ENCODE measurements around the gene MRM3. TPM values are rescaled to one million over a fixed set of nuclear protein-coding genes. Genes with fewer than 3 reads are reported as not detected.

The MRM3 gene
- total and polyA plus RNA-seq, 2 donors (not counting 1 experiment from before 2014, with no cell fraction given) = 11.6 to 20.9 TPM

DNA sequence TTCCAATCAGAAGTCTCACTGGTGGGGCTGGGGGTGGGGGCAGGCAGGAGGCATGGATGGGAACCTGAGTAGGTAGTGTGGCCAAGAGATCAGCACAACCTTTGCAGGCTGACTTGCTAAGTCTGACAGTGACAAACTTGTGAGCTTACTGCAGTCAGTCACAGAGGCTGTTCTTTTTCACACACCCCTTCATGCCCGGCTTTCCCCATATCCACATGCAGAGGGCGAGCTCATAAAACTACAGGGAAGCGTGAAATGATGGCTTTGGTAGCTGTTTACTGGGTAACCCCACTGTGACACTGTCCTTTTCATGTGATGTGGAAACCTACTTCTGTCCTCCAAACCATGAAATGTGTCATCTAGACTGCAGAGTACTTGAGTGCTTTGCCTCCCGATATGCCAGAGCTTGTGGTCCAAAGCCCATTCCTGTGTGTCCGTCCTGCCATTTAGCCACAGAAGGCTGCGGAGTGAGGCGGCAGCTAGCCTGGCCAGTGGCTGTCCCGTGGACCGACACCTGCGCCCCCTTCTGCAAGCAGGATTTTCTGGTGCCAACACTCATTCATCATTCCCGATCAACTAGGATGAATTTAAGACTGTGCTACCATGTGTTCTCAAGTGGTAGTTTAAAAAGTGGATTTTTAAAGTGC lies 39.9 kb upstream of the MRM3 start:
- no peaks in the 10 kb centered on the region for H3K27me3 ChIP-seq (replicated peaks in 1 of 4; ENCODE audit: control extremely low read depth in 1 of 4, control insufficient read depth in 3 of 4, insufficient read depth in 4 of 4, low read length in 3 of 4)
- TF ChIP-seq, protein P1, sequence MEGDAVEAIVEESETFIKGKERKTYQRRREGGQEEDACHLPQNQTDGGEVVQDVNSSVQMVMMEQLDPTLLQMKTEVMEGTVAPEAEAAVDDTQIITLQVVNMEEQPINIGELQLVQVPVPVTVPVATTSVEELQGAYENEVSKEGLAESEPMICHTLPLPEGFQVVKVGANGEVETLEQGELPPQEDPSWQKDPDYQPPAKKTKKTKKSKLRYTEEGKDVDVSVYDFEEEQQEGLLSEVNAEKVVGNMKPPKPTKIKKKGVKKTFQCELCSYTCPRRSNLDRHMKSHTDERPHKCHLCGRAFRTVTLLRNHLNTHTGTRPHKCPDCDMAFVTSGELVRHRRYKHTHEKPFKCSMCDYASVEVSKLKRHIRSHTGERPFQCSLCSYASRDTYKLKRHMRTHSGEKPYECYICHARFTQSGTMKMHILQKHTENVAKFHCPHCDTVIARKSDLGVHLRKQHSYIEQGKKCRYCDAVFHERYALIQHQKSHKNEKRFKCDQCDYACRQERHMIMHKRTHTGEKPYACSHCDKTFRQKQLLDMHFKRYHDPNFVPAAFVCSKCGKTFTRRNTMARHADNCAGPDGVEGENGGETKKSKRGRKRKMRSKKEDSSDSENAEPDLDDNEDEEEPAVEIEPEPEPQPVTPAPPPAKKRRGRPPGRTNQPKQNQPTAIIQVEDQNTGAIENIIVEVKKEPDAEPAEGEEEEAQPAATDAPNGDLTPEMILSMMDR (IDR thresholded peaks at IDR 0.05) = no peak
- TF ChIP-seq EZH2 (IDR thresholded peaks at IDR 0.05; ENCODE audit: borderline replicate concordance, insufficient read depth, low read depth, low read length, poor library complexity, severe bottlenecking) = no peak
- peaks cover 17% of the 10 kb centered on the region for H4K20me1 ChIP-seq (ENCODE audit: control insufficient read depth, insufficient read depth, low read length, poor library complexity, severe bottlenecking)
- Mint-ChIP-seq H3K4me3 (no peak overlapping the region), H3K4me1 (peaks cover 15% of the 10 kb centered on the region), H3K27ac (no peak overlapping the region), H3K9me3 (ENCODE audit: insufficient read depth) (no peaks in the 10 kb centered on the region), H3K27me3 (no peaks in the 10 kb centered on the region)
- intact Hi-C loops (cut with micrococcal nuclease) = no loop called here
- no peak overlapping the region for H3K4me3 ChIP-seq (ENCODE audit: control extremely low read depth in 1 of 5, extremely low read depth in 1 of 5, insufficient read depth in 1 of 5, low read depth in 2 of 5, low read length in 4 of 5)
- DNase-seq (no peak), ATAC-seq (ENCODE audit: low read depth) (no peak)
- H2AFZ ChIP-seq (ENCODE audit: insufficient read depth, low read depth, low read length, poor library complexity, severe bottlenecking) = no peak overlapping the region
- H3K27ac ChIP-seq (ENCODE audit: low read length in 2 of 2) = no peak overlapping the region
- H3K36me3 ChIP-seq (replicated peaks in 1 of 2; ENCODE audit: control extremely low read depth in 1 of 2, control insufficient read depth in 1 of 2, extremely low read depth in 1 of 2, insufficient read depth in 2 of 2, low read length in 1 of 2) = peaks cover 0 to 38% of the 10 kb centered on the region in 2 experiments
- 99% methylated on average over 7 of the region's 11 CpGs for WGBS (ENCODE audit: insufficient coverage)
- no peaks in the 10 kb centered on the region for H3K9me3 ChIP-seq (ENCODE audit: control extremely low read depth in 1 of 3, control insufficient read depth in 2 of 3, insufficient read depth in 1 of 3, low read length in 2 of 3)
- H3K4me2 ChIP-seq (replicated peaks; ENCODE audit: low read depth, low read length, poor library complexity, severe bottlenecking) = no peak overlapping the region
- H3K9ac ChIP-seq (ENCODE audit: low read length) = no peak overlapping the region
- peaks cover 14 to 18% of the 10 kb centered on the region in 2 donors for H3K4me1 ChIP-seq (ENCODE audit: control insufficient read depth in 2 of 2, insufficient read depth in 2 of 2, low read length in 2 of 2)
- ChIA-PET CTCF (interaction anchor here (1.1 to 2.7 kb wide), 2 partner anchors 9 to 10 kb away, joined by 4 to 6 read pairs; no protein-coding TSS in a partner anchor), POLR2A (no interaction called here)
- H3K79me2 ChIP-seq (ENCODE audit: control insufficient read depth, insufficient read depth, low read length) = peaks cover 7% of the 10 kb centered on the region

DNA sequence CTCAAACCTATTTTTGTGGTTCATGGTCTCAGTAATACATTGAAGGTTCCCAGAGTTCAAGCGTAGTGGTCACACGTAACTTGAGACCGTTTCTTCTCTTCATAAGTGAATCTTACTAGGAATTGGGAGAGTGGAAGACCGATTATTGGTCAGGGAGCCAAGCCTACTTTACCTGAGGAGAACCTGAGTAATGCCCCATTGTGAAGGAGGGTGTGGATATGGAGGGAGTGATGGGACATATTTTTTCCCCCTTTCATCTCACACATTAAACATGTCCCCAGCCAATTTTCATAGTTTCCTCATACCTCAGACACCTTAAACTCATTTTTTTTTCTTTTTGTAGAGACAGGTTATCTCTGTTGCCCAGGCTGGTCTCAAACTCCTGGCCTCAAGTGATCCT lies 39.0 kb upstream of the MRM3 start:
- no peak overlapping the region for H2AFZ ChIP-seq (ENCODE audit: insufficient read depth, low read depth, low read length, poor library complexity, severe bottlenecking)
- H3K4me3 Mint-ChIP-seq = no peak overlapping the region
- no peak for ATAC-seq (ENCODE audit: low read depth)
- CTCF ChIA-PET = interaction anchor here (1.3 to 2.7 kb wide), 2 partner anchors 8 to 10 kb away, joined by 5 to 6 read pairs; partner anchors contain the start of gene GEMIN4
- H3K9ac ChIP-seq (ENCODE audit: low read length) = no peak overlapping the region
- H3K36me3 ChIP-seq (replicated peaks in 1 of 2; ENCODE audit: control extremely low read depth in 1 of 2, control insufficient read depth in 1 of 2, extremely low read depth in 1 of 2, insufficient read depth in 2 of 2, low read length in 1 of 2) = peaks cover 0 to 46% of the 10 kb centered on the region in 2 experiments
- WGBS (ENCODE audit: insufficient coverage) = 100% methylated on average over 3 of the region's 4 CpGs
- H3K79me2 ChIP-seq (ENCODE audit: control insufficient read depth, insufficient read depth, low read length) = peaks cover 8% of the 10 kb centered on the region
- H3K9me3 ChIP-seq (ENCODE audit: control extremely low read depth in 1 of 3, control insufficient read depth in 2 of 3, insufficient read depth in 1 of 3, low read length in 2 of 3) = no peaks in the 10 kb centered on the region
- H3K27ac ChIP-seq (ENCODE audit: low read length in 2 of 2) = no peak overlapping the region
- no peaks in the 10 kb centered on the region for H3K27me3 ChIP-seq (replicated peaks in 1 of 4; ENCODE audit: control extremely low read depth in 1 of 4, control insufficient read depth in 3 of 4, insufficient read depth in 4 of 4, low read length in 3 of 4)
- POLR2A ChIA-PET = no interaction called here
- H3K4me1 ChIP-seq (ENCODE audit: control insufficient read depth in 2 of 2, insufficient read depth in 2 of 2, low read length in 2 of 2) = peaks cover 14 to 18% of the 10 kb centered on the region in 2 donors
- peaks cover 15% of the 10 kb centered on the region for H3K4me1 Mint-ChIP-seq
- no peaks in the 10 kb centered on the region for H3K9me3 Mint-ChIP-seq (ENCODE audit: insufficient read depth)
- TF ChIP-seq, protein P1 (IDR thresholded peaks at IDR 0.05) = no peak
- TF ChIP-seq EZH2 (IDR thresholded peaks at IDR 0.05; ENCODE audit: borderline replicate concordance, insufficient read depth, low read depth, low read length, poor library complexity, severe bottlenecking) = no peak
- intact Hi-C loops (cut with micrococcal nuclease) = no loop called here
- no peaks in the 10 kb centered on the region for H3K27me3 Mint-ChIP-seq
- no peak for DNase-seq
- no peak overlapping the region for H3K27ac Mint-ChIP-seq
- no peak overlapping the region for H3K4me3 ChIP-seq (ENCODE audit: control extremely low read depth in 1 of 5, extremely low read depth in 1 of 5, insufficient read depth in 1 of 5, low read depth in 2 of 5, low read length in 4 of 5)
- peaks cover 20% of the 10 kb centered on the region for H4K20me1 ChIP-seq (ENCODE audit: control insufficient read depth, insufficient read depth, low read length, poor library complexity, severe bottlenecking)
- H3K4me2 ChIP-seq (replicated peaks; ENCODE audit: low read depth, low read length, poor library complexity, severe bottlenecking) = no peak overlapping the region

Data from B cell (primary cell).